Mammary microvascular endothelial cell (primary cell): ENCODE data around the gene TRPV2. TPM values are rescaled to one million over a fixed set of nuclear protein-coding genes. Genes with fewer than 3 reads are reported as not detected.

Source experiments
- total RNA-seq: library from RNA; depleted of rRNA; stranded (reverse); fragments of >200 nt; gene quantifications from 2 replicates; pipeline ENCODE4 v1.2.3, GENCODE V29; 2015

The TRPV2 gene, protein sequence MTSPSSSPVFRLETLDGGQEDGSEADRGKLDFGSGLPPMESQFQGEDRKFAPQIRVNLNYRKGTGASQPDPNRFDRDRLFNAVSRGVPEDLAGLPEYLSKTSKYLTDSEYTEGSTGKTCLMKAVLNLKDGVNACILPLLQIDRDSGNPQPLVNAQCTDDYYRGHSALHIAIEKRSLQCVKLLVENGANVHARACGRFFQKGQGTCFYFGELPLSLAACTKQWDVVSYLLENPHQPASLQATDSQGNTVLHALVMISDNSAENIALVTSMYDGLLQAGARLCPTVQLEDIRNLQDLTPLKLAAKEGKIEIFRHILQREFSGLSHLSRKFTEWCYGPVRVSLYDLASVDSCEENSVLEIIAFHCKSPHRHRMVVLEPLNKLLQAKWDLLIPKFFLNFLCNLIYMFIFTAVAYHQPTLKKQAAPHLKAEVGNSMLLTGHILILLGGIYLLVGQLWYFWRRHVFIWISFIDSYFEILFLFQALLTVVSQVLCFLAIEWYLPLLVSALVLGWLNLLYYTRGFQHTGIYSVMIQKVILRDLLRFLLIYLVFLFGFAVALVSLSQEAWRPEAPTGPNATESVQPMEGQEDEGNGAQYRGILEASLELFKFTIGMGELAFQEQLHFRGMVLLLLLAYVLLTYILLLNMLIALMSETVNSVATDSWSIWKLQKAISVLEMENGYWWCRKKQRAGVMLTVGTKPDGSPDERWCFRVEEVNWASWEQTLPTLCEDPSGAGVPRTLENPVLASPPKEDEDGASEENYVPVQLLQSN
- total RNA-seq = 46.4 and 51.5 TPM in 2 replicates

DNA sequence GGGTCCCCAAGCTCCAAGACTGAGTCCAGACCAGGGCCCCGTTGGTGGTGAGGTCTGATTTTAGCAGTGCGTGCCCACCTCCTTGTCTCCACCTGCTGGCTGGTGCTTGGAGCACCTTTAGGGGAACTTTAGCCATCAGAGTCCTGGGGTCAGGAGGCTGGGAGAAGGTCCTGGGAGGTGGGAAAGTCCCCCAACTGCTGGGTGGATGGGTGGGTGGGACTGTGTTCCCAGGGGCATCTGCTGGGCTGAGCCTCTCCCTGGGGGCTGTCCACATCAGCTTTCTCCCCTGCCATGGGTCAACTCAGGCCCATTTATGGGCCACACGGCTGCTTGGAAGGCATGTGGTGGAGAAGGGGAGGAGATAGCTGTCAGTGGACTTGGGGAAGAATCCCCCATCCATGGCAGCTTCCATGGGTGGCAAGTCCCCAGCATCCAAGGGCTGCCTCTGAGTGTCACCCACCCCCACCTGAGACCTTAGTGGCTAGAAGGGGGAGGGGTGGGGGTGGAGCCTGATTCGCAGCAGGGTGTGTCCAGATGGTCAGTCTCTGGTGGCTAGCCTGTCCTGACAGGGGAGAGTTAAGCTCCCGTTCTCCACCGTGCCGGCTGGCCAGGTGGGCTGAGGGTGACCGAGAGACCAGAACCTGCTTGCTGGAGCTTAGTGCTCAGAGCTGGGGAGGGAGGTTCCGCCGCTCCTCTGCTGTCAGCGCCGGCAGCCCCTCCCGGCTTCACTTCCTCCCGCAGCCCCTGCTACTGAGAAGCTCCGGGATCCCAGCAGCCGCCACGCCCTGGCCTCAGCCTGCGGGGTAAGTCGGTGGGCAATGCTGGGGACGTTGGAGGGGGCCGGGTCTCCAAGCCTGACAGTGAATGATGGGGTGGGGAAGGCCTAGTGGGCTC, at the start of gene TRPV2:
Gene TRPV2, plus strand, starts transcription at position 541 of the 894 bp plus-strand sequence. CDS start 2,098 bp downstream, outside the sequence.

DNA sequence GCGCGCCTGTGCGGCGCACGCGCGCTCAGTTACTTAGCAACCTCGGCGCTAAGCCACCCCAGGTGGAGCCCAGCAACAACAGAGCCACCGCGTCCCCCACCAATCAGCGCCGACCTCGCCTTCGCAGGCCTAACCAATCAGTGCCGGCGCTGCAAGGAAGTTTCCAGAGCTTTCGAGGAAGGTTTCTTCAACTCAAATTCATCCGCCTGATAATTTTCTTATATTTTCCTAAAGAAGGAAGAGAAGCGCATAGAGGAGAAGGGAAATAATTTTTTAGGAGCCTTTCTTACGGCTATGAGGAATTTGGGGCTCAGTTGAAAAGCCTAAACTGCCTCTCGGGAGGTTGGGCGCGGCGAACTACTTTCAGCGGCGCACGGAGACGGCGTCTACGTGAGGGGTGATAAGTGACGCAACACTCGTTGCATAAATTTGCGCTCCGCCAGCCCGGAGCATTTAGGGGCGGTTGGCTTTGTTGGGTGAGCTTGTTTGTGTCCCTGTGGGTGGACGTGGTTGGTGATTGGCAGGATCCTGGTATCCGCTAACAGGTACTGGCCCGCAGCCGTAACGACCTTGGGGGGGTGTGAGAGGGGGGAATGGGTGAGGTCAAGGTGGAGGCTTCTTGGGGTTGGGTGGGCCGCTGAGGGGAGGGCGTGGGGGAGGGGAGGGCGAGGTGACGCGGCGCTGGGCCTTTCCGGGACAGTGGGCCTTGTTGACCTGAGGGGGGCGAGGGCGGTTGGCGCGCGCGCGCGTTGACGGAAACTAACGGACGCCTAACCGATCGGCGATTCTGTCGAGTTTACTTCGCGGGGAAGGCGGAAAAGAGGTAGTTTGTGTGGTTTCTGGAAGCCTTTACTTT, 34.5 kb upstream of the TRPV2 start, which contains the start of gene UBB:
Gene UBB, plus strand, starts transcription at position 452 of the 856 bp plus-strand sequence. CDS start 817 bp downstream, outside the sequence.

Other genes with a start within 250 kb of the TRPV2 start
- gene NCOR1, start 200.0 kb upstream of the TRPV2 start, total RNA-seq = 64.4 and 70.7 TPM in 2 replicates
- gene PIGL, start 198.4 kb upstream of the TRPV2 start, total RNA-seq = 10.1 and 18.6 TPM in 2 replicates
- gene CENPV, start 62.1 kb upstream of the TRPV2 start, total RNA-seq = 23.7 and 26.1 TPM in 2 replicates
- 1,137 and 1,281 TPM in 2 replicates for gene UBB, start 34.5 kb upstream of the TRPV2 start, total RNA-seq
- gene LRRC75A, start 76.6 kb downstream of the TRPV2 start, total RNA-seq = under 0.01 and 1.0 TPM in 2 replicates
- 3.5 and 3.7 TPM in 2 replicates for gene ZNF287, start 153.6 kb downstream of the TRPV2 start, total RNA-seq
- 2.1 and 2.9 TPM in 2 replicates for gene ZNF624, start 238.3 kb downstream of the TRPV2 start, total RNA-seq